ENCODE data around the gene PBX4.
A peak's percentile ranks its signal among the peaks of the same experiment; 100 is the strongest.

Gene PBX4

DNA sequence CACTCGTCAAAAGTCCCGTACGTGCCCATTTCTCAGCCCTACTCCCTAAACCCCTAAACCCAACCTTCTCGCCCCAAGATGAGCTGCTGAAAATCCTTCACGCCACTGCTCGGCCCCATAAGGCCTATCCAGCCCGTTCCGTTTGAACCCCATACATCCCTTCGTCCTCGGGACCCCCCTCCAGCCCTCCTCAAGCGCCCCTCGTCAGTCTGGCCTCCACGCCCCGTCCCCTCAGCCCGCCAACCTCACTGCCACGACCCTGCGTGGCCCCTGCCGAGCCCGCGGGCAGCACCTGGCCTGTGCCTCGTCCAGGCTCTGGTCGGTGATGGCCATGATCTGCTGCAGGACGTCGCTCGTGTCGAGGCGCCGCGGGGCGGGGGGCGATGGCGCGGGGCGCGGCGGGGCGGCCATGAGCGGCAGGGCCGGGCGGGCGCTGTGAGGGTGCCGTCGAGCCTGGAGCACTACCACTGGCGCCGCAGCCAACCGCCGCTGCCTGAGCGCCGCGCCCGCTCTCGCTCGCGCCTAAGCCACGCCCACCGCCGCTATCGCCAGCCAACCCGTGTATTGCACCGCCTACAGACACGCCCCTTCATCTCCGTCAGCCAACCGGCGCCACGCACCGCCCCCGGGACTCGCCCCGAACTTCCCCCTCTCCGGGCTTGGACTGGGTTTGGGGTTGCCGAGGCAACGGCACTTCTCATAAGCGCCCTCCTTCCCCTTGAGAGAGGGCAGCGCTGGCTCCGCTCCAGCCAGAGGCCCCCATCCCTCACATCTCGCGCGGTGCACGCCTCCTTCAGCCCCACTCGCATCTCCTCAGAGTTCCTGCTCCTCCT lies at the start of gene PBX4 (continued):
- TF ChIP-seq, protein P1, sequence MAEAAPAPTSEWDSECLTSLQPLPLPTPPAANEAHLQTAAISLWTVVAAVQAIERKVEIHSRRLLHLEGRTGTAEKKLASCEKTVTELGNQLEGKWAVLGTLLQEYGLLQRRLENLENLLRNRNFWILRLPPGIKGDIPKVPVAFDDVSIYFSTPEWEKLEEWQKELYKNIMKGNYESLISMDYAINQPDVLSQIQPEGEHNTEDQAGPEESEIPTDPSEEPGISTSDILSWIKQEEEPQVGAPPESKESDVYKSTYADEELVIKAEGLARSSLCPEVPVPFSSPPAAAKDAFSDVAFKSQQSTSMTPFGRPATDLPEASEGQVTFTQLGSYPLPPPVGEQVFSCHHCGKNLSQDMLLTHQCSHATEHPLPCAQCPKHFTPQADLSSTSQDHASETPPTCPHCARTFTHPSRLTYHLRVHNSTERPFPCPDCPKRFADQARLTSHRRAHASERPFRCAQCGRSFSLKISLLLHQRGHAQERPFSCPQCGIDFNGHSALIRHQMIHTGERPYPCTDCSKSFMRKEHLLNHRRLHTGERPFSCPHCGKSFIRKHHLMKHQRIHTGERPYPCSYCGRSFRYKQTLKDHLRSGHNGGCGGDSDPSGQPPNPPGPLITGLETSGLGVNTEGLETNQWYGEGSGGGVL (tag by site-specific recombination; IDR thresholded peaks at IDR 0.05) = peak; percentile 7; the same call in 1 of the 2 replicates
- TF ChIP-seq BCL11B (tag by site-specific recombination; IDR thresholded peaks at IDR 0.05; ENCODE audit: low read depth) = no peak
- peak; percentile 53; the same call in 1 of the 2 replicates for TF ChIP-seq KLF9 (tag by site-specific recombination; IDR thresholded peaks at IDR 0.05; ENCODE audit: low read depth)
- TF ChIP-seq, protein P2, sequence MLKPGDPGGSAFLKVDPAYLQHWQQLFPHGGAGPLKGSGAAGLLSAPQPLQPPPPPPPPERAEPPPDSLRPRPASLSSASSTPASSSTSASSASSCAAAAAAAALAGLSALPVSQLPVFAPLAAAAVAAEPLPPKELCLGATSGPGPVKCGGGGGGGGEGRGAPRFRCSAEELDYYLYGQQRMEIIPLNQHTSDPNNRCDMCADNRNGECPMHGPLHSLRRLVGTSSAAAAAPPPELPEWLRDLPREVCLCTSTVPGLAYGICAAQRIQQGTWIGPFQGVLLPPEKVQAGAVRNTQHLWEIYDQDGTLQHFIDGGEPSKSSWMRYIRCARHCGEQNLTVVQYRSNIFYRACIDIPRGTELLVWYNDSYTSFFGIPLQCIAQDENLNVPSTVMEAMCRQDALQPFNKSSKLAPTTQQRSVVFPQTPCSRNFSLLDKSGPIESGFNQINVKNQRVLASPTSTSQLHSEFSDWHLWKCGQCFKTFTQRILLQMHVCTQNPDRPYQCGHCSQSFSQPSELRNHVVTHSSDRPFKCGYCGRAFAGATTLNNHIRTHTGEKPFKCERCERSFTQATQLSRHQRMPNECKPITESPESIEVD (tag by site-specific recombination; IDR thresholded peaks at IDR 0.05) = no peak
- no peak for TF ChIP-seq ZNF292 (tag by site-specific recombination; IDR thresholded peaks at IDR 0.05; ENCODE audit: borderline replicate concordance, low read depth)
- TF ChIP-seq, protein P3, sequence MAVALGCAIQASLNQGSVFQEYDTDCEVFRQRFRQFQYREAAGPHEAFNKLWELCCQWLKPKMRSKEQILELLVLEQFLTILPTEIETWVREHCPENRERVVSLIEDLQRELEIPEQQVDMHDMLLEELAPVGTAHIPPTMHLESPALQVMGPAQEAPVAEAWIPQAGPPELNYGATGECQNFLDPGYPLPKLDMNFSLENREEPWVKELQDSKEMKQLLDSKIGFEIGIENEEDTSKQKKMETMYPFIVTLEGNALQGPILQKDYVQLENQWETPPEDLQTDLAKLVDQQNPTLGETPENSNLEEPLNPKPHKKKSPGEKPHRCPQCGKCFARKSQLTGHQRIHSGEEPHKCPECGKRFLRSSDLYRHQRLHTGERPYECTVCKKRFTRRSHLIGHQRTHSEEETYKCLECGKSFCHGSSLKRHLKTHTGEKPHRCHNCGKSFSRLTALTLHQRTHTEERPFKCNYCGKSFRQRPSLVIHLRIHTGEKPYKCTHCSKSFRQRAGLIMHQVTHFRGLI (tag by site-specific recombination; IDR thresholded peaks at IDR 0.05) = no peak
- TF ChIP-seq SP3 (tag by site-specific recombination; IDR thresholded peaks at IDR 0.05) = peak; percentile 90
- peak; percentile 89 for TF ChIP-seq ZNF366 (tag by site-specific recombination; conservative IDR thresholded peaks at IDR 0.05)
- peak; percentile 48 for TF ChIP-seq ZFHX2 (tag by site-specific recombination; conservative IDR thresholded peaks at IDR 0.05)
- TF ChIP-seq, protein P4, sequence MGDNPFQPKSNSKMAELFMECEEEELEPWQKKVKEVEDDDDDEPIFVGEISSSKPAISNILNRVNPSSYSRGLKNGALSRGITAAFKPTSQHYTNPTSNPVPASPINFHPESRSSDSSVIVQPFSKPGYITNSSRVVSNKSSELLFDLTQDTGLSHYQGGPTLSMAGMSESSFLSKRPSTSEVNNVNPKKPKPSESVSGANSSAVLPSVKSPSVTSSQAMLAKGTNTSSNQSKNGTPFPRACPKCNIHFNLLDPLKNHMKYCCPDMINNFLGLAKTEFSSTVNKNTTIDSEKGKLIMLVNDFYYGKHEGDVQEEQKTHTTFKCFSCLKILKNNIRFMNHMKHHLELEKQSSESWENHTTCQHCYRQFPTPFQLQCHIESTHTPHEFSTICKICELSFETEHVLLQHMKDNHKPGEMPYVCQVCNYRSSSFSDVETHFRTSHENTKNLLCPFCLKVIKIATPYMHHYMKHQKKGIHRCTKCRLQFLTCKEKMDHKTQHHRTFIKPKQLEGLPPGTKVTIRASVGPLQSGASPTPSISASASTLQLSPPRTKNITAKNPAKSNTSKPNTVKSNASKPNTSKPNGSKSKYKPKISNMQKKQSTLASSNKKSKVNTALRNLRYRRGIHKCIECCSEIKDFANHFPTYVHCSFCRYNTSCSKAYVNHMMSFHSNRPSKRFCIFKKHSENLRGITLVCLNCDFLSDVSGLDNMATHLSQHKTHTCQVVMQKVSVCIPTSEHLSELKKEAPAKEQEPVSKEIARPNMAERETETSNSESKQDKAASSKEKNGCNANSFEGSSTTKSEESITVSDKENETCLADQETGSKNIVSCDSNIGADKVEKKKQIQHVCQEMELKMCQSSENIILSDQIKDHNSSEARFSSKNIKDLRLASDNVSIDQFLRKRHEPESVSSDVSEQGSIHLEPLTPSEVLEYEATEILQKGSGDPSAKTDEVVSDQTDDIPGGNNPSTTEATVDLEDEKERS (tag by site-specific recombination; IDR thresholded peaks at IDR 0.05) = no peak
- TF ChIP-seq, protein P5, sequence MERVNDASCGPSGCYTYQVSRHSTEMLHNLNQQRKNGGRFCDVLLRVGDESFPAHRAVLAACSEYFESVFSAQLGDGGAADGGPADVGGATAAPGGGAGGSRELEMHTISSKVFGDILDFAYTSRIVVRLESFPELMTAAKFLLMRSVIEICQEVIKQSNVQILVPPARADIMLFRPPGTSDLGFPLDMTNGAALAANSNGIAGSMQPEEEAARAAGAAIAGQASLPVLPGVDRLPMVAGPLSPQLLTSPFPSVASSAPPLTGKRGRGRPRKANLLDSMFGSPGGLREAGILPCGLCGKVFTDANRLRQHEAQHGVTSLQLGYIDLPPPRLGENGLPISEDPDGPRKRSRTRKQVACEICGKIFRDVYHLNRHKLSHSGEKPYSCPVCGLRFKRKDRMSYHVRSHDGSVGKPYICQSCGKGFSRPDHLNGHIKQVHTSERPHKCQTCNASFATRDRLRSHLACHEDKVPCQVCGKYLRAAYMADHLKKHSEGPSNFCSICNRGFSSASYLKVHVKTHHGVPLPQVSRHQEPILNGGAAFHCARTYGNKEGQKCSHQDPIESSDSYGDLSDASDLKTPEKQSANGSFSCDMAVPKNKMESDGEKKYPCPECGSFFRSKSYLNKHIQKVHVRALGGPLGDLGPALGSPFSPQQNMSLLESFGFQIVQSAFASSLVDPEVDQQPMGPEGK (tag by site-specific recombination; IDR thresholded peaks at IDR 0.05) = peak; percentile 58
- TF ChIP-seq, protein P6, sequence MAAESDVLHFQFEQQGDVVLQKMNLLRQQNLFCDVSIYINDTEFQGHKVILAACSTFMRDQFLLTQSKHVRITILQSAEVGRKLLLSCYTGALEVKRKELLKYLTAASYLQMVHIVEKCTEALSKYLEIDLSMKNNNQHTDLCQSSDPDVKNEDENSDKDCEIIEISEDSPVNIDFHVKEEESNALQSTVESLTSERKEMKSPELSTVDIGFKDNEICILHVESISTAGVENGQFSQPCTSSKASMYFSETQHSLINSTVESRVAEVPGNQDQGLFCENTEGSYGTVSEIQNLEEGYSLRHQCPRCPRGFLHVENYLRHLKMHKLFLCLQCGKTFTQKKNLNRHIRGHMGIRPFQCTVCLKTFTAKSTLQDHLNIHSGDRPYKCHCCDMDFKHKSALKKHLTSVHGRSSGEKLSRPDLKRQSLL (tag by site-specific recombination; IDR thresholded peaks at IDR 0.05) = no peak
- no peak for TF ChIP-seq HOXC10 (CRISPR knock-in tag; IDR thresholded peaks at IDR 0.05)
- TF ChIP-seq, protein P7, sequence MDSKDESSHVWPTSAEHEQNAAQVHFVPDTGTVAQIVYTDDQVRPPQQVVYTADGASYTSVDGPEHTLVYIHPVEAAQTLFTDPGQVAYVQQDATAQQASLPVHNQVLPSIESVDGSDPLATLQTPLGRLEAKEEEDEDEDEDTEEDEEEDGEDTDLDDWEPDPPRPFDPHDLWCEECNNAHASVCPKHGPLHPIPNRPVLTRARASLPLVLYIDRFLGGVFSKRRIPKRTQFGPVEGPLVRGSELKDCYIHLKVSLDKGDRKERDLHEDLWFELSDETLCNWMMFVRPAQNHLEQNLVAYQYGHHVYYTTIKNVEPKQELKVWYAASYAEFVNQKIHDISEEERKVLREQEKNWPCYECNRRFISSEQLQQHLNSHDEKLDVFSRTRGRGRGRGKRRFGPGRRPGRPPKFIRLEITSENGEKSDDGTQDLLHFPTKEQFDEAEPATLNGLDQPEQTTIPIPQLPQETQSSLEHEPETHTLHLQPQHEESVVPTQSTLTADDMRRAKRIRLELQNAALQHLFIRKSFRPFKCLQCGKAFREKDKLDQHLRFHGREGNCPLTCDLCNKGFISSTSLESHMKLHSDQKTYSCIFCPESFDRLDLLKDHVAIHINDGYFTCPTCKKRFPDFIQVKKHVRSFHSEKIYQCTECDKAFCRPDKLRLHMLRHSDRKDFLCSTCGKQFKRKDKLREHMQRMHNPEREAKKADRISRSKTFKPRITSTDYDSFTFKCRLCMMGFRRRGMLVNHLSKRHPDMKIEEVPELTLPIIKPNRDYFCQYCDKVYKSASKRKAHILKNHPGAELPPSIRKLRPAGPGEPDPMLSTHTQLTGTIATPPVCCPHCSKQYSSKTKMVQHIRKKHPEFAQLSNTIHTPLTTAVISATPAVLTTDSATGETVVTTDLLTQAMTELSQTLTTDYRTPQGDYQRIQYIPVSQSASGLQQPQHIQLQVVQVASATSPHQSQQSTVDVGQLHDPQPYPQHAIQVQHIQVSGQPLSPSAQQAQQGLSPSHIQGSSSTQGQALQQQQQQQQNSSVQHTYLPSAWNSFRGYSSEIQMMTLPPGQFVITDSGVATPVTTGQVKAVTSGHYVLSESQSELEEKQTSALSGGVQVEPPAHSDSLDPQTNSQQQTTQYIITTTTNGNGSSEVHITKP (tag by site-specific recombination; IDR thresholded peaks at IDR 0.05) = no peak
- no peak for TF ChIP-seq GFI1B (tag by site-specific recombination; IDR thresholded peaks at IDR 0.05)
- TF ChIP-seq HOXD13 (CRISPR knock-in tag; IDR thresholded peaks at IDR 0.05; ENCODE audit: borderline replicate concordance) = no peak
- no peak for TF ChIP-seq ZNF37A (tag by site-specific recombination; IDR thresholded peaks at IDR 0.05)
- peak; percentile 33; the same call in 1 of the 2 replicates for TF ChIP-seq ZNF596 (tag by site-specific recombination; IDR thresholded peaks at IDR 0.05)
- TF ChIP-seq ZNF341 (tag by site-specific recombination; IDR thresholded peaks at IDR 0.05; ENCODE audit: low read depth) = peak; percentile 98
- no peak for TF ChIP-seq ZNF335 (tag by site-specific recombination; conservative IDR thresholded peaks at IDR 0.05)
- TF ChIP-seq ZBTB21 (tag by site-specific recombination; IDR thresholded peaks at IDR 0.05) = no peak
